ENCODE results near the gene AMOT. TPM values are rescaled to one million over a fixed set of nuclear protein-coding genes. Genes with fewer than 3 reads are reported as not detected.

AMOT gene
- total RNA-seq, 1 experiment from 2014 or later: 0.09 TPM

DNA sequence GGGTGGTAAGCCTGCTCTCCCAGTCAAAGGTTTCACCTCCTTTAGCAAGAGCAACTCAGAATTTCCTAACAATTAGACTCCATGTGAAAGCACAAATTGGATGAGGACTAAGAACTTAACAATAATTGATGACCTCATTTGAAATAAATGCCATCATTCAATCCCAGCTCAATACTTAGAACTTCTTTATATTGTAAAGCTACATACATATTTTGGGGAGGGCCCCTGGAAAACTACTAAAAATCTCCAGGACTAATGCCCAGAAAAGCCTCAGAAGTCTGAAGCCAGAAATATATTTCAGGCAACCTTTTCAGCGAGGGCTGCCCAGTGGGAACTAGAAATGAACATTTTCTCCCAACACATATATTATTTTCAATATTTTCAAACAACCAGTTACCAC is 38.1 kb downstream of the AMOT start:
- DNase-seq (ENCODE audit: unreplicated experiment): no peak
- ChIA-PET POLR2A (no interaction called here), CTCF (no interaction called here)
- no peak overlapping the region for H3K27ac Mint-ChIP-seq (ENCODE audit: low read depth, unreplicated experiment)
- no peak overlapping the region for H3K4me3 Mint-ChIP-seq (ENCODE audit: unreplicated experiment)
- TF ChIP-seq, protein P1, sequence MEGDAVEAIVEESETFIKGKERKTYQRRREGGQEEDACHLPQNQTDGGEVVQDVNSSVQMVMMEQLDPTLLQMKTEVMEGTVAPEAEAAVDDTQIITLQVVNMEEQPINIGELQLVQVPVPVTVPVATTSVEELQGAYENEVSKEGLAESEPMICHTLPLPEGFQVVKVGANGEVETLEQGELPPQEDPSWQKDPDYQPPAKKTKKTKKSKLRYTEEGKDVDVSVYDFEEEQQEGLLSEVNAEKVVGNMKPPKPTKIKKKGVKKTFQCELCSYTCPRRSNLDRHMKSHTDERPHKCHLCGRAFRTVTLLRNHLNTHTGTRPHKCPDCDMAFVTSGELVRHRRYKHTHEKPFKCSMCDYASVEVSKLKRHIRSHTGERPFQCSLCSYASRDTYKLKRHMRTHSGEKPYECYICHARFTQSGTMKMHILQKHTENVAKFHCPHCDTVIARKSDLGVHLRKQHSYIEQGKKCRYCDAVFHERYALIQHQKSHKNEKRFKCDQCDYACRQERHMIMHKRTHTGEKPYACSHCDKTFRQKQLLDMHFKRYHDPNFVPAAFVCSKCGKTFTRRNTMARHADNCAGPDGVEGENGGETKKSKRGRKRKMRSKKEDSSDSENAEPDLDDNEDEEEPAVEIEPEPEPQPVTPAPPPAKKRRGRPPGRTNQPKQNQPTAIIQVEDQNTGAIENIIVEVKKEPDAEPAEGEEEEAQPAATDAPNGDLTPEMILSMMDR (IDR thresholded peaks at IDR 0.05; ENCODE audit: unreplicated experiment): no peak
- no peaks in the 10 kb centered on the region for H3K4me1 Mint-ChIP-seq (ENCODE audit: insufficient read depth, unreplicated experiment)
- peaks cover 8% of the 10 kb centered on the region for H3K9me3 Mint-ChIP-seq (ENCODE audit: unreplicated experiment)
- no TSS peak for BruUV-seq (replicated peaks)
- intact Hi-C loops (cut with micrococcal nuclease): no loop called here
- H3K27me3 Mint-ChIP-seq (ENCODE audit: insufficient read depth, unreplicated experiment): peaks cover 76% of the 10 kb centered on the region
- no peaks in the 10 kb centered on the region for H3K36me3 Mint-ChIP-seq (ENCODE audit: insufficient read depth, unreplicated experiment)

DNA sequence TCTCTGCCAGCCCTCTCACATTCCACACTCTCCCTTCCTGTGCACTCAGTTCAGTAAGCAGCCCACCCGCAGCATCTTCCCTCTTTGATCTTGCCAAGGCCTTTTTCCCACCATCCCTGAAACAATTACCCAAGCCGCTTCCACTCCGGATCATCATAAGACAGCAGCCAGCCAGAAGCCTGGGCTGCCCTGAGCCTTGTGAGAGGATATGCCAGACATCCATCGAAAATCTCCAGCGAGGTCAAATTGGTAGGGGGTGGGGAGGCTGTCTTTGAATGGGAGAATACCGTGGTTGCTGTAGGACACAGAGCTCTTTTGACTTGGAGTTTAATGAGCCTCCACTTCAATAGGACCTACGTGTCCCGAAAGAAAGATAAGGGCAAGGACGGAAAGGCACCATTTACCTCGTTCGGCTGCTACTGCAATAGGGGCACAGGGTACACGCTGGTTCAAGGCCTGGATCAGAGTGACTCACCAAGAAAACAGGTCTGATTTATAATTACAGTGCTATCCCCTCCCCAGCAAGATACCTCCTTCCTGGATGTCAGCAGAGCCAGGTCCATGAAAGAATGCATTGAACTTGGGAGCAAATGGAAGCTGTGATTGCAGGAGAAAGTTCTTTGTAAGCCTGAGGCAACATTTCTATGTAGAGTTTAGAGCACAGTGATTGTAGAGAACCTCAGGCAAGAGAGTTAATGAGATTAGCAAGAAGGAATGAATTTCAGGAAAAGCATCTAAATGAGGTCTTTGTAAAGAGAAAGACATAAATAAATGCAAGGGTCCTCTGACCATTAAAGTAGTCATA is 39.5 kb downstream of the AMOT start:
- no peak overlapping the region for H3K27ac Mint-ChIP-seq (ENCODE audit: low read depth, unreplicated experiment)
- H3K4me3 Mint-ChIP-seq (ENCODE audit: unreplicated experiment): no peak overlapping the region
- ChIA-PET CTCF (no interaction called here), POLR2A (no interaction called here)
- H3K9me3 Mint-ChIP-seq (ENCODE audit: unreplicated experiment): peaks cover 8% of the 10 kb centered on the region
- TF ChIP-seq, protein P1 (IDR thresholded peaks at IDR 0.05; ENCODE audit: unreplicated experiment): no peak
- peaks cover 76% of the 10 kb centered on the region for H3K27me3 Mint-ChIP-seq (ENCODE audit: insufficient read depth, unreplicated experiment)
- DNase-seq (ENCODE audit: unreplicated experiment): no peak
- BruUV-seq (replicated peaks): no TSS peak
- no peaks in the 10 kb centered on the region for H3K36me3 Mint-ChIP-seq (ENCODE audit: insufficient read depth, unreplicated experiment)
- H3K4me1 Mint-ChIP-seq (ENCODE audit: insufficient read depth, unreplicated experiment): no peaks in the 10 kb centered on the region
- intact Hi-C loops (cut with micrococcal nuclease): no loop called here

DNA sequence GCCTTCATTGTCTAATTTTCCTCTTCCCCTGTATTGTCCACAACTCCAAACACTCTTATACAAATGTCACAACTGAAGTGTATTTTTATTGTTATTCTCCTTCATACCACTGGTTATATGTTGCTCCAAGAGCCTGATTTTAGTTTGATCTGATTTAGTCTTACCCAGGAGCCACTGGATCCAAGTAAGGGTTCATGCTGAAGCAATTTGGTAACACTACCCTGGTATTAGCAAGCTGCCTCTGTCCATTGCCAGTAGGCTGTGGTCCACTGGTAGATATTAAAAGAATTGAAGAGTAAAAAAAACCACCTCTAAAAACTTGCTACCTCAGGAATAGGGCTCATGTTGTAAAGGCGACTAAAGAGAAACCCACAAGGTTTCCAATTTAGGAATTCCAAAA is 41.2 kb downstream of the AMOT start:
- Mint-ChIP-seq H3K36me3 (ENCODE audit: insufficient read depth, unreplicated experiment) (no peaks in the 10 kb centered on the region), H3K27ac (ENCODE audit: low read depth, unreplicated experiment) (no peak overlapping the region), H3K9me3 (ENCODE audit: unreplicated experiment) (peaks cover 8% of the 10 kb centered on the region), H3K27me3 (ENCODE audit: insufficient read depth, unreplicated experiment) (peaks cover 74% of the 10 kb centered on the region), H3K4me1 (ENCODE audit: insufficient read depth, unreplicated experiment) (no peaks in the 10 kb centered on the region), H3K4me3 (ENCODE audit: unreplicated experiment) (no peak overlapping the region)
- no peak for DNase-seq (ENCODE audit: unreplicated experiment)
- ChIA-PET CTCF (interaction anchor here (0.7 kb wide), 1 partner anchor 157 kb away, joined by 3 read pairs; no protein-coding TSS in a partner anchor), POLR2A (no interaction called here)
- BruUV-seq (replicated peaks): no TSS peak
- intact Hi-C loops (cut with micrococcal nuclease): no loop called here
- TF ChIP-seq, protein P1 (IDR thresholded peaks at IDR 0.05; ENCODE audit: unreplicated experiment): no peak

DNA sequence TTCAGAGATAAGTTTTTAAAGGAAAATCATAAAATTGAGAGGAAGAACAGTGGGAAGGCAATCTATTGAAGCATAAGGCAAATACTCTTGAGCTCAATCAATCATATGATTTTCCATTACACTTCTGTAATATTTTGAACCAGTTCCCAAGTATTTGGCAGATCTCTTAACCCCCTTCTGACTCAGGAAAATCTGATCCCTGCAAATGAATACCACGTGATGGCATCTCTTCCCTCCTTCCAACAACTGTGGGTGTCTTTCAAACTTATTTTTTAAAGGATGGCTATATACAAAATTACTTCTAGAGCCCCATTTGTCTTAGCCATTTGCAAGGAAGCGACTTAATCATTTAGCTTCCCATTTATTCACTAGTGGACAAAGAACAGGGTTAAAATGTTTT is 41.9 kb downstream of the AMOT start:
- peaks cover 8% of the 10 kb centered on the region for H3K9me3 Mint-ChIP-seq (ENCODE audit: unreplicated experiment)
- no peak overlapping the region for H3K4me3 Mint-ChIP-seq (ENCODE audit: unreplicated experiment)
- no peaks in the 10 kb centered on the region for H3K4me1 Mint-ChIP-seq (ENCODE audit: insufficient read depth, unreplicated experiment)
- POLR2A ChIA-PET: no interaction called here
- DNase-seq (ENCODE audit: unreplicated experiment): no peak
- BruUV-seq (replicated peaks): no TSS peak
- H3K36me3 Mint-ChIP-seq (ENCODE audit: insufficient read depth, unreplicated experiment): no peaks in the 10 kb centered on the region
- TF ChIP-seq, protein P1 (IDR thresholded peaks at IDR 0.05; ENCODE audit: unreplicated experiment): no peak
- H3K27me3 Mint-ChIP-seq (ENCODE audit: insufficient read depth, unreplicated experiment): peaks cover 80% of the 10 kb centered on the region
- intact Hi-C loops (cut with micrococcal nuclease): no loop called here
- no peak overlapping the region for H3K27ac Mint-ChIP-seq (ENCODE audit: low read depth, unreplicated experiment)
- CTCF ChIA-PET: no interaction called here
